ENCODE results near the gene PANK1. TPM values are rescaled to one million over a fixed set of nuclear protein-coding genes. Genes with fewer than 3 reads are reported as not detected.
A peak's percentile ranks its signal among the peaks of the same experiment; 100 is the strongest.

The PANK1 gene
- total RNA-seq, 1 donor from 2014 or later, result 16.9 TPM

DNA sequence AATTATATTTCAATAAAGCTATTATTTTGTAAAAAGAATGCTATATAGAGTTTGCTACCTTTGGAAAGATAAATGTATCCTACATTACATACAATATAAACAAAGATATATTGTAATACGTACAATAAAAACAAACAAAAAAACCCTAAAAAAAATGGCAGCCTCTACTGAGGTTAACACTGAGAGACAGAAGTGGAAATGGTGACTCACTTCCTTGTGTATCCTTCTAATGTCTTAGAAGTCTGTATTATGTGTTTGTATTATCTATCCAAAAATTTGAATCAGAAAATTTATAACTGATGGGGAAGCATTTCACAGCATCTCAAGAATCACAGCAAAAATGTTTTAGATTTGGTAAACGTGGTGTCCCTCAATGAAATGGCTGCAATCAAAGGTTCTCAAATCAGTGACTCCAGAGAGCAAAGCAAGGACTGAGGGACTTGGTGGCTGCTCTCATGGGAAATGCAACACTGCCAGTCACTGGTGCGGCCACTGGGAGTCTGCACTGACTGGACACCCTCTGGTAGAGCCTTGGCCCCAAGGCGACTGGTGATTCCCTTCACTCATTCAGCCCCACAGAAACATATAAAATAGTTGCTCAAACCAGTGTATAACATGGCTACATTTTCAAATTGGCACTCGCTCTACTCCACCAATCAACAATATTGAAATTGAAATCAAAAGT lies 53.8 kb downstream of the PANK1 start:
- DNase-seq (peak; percentile 49), ATAC-seq (ENCODE audit: poor library complexity) (peak; percentile 65)
- intact Hi-C loops (cut with DNase I), result loop anchor here (10.0 kb wide), 1 partner anchor 54 kb away; the partner anchor contains the start of gene PANK1

DNA sequence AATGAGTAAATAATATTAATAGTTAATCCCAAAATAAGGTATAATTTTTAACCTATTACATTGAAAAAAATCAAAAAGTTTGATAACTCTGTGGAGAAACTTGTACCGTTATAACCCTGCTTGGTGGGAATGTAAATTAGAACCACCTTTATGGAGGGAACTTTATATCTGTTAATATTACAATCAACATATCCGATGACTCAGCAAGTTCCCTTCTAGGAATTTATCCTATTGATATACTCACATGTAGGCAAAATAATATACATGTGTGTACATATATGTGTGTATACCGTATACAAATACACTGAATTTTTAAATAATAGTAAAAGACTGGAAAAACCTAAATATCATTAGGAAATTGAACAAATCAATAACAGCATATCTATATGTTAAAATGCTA lies 54.7 kb downstream of the PANK1 start:
- intact Hi-C loops (cut with DNase I), result loop anchor here (10.0 kb wide), 1 partner anchor 54 kb away; the partner anchor contains the start of gene PANK1
- ATAC-seq (ENCODE audit: poor library complexity), result no peak
- no peak for DNase-seq

DNA sequence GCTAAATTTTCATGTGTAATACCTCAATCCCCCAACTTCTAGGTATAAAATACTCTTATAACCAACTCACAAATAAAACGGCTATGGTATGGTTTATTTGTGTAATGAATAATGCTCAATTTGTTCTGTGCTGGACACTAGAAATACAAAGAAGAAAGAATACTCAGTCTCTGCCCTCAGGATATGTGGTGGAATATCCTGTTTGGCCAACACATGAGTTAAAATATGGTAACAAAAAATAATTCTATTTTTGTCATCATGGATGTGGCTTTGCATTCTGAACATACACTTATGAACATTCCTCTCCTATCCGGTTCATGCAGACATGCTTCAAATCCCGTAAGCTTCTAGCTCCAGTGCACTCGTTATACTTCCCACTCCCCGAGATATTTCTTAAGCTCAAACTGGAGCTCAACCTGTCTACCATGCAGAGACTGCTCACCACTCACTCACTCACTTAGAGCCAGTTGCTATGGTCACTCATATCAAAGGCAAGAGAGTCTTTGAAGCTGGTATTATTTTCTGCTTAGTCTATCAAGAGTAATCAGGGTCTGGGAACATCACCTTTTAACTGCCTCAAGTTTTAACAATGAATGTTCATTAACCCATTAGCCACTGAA lies 55.8 kb downstream of the PANK1 start:
- ATAC-seq (ENCODE audit: poor library complexity) (no peak), DNase-seq (no peak)
- intact Hi-C loops (cut with DNase I), result no loop called here

GRCh38 chr10:89588671-89589070 lies 56.4 kb downstream of the PANK1 start:
- DNase-seq (no peak), ATAC-seq (ENCODE audit: poor library complexity) (no peak)
- intact Hi-C loops (cut with DNase I), result no loop called here

DNA sequence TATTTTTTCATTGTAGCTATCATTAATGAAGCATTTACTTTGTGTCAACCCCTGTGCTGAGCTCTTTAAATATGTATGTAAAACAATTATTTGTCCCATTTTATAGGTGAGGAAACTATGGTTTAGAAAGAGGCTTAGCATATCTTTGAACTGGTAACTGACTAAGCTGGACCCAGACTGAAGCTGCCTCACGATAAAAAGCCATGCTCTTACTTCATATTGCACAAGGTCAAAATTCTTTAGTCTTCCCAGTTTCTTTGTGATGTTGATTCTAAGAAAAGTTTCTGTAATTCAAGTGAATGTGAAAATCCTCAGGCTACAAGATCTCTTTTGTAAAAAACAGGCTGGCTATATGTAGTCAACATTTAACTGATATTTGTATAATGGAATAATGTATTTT lies 63.0 kb downstream of the PANK1 start:
- DNase-seq, result no peak
- no peak for ATAC-seq (ENCODE audit: poor library complexity)
- intact Hi-C loops (cut with DNase I), result no loop called here

GRCh38 chr10:89580243-89580642 lies 64.8 kb downstream of the PANK1 start:
- intact Hi-C loops (cut with DNase I), result no loop called here
- ATAC-seq (ENCODE audit: poor library complexity), result no peak
- DNase-seq, result no peak

DNA sequence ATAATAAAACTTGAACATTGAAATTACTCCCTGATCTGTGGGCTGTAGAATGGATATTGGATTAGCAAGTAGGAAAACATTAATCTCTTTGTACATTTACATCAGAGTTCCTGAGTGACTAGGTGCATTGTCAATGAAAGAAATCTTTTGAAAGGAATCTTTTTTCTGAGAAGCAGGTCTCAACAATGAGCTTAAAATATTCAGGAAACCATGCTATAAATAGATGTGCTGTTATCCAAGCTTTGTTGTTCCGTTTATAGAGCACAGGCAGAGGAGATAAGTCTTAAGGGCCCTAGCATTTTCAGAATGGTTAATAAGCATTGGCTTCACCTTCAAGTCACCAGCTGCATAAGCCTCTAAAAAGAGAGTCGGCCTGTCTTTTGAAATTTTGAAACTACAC lies 68.3 kb downstream of the PANK1 start:
- ATAC-seq (ENCODE audit: poor library complexity) (no peak), DNase-seq (no peak)
- intact Hi-C loops (cut with DNase I), result no loop called here

- DNase-seq, result no peak
- intact Hi-C loops (cut with DNase I), result no loop called here
- ATAC-seq (ENCODE audit: poor library complexity), result no peak
Observed at GRCh38 chr10:89576022-89576421, 69.0 kb downstream of the PANK1 start.

DNA sequence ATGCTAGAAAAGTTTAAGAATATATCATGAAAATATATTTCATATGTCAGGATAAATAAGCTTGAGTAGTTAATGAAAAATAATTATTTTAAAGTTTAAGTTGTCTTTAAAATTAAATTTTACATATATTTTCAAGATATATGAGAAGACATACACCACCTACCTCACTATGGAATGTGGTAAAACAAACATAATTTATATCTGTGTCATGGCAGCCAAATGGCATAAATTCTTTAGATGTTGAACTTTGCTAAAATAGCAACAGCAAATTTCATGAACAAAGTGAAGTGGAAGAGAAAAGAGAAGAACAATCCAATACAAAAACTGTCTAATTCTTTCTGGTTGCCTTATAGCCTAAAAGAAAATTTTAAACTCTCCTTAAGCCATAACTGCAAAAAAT lies 70.0 kb downstream of the PANK1 start:
- ATAC-seq (ENCODE audit: poor library complexity) (no peak), DNase-seq (no peak)
- intact Hi-C loops (cut with DNase I), result no loop called here

- DNase-seq (no peak), ATAC-seq (ENCODE audit: poor library complexity) (no peak)
- intact Hi-C loops (cut with DNase I), result no loop called here
Observed at GRCh38 chr10:89574368-89574767, 70.7 kb downstream of the PANK1 start.

- intact Hi-C loops (cut with DNase I), result no loop called here
- DNase-seq (no peak), ATAC-seq (ENCODE audit: poor library complexity) (no peak)
Observed at GRCh38 chr10:89567576-89568245, 77.3 kb downstream of the PANK1 start.

- intact Hi-C loops (cut with DNase I), result no loop called here
- ATAC-seq (ENCODE audit: poor library complexity) (no peak), DNase-seq (no peak)
Observed at GRCh38 chr10:89566992-89567391, 78.0 kb downstream of the PANK1 start.

DNA sequence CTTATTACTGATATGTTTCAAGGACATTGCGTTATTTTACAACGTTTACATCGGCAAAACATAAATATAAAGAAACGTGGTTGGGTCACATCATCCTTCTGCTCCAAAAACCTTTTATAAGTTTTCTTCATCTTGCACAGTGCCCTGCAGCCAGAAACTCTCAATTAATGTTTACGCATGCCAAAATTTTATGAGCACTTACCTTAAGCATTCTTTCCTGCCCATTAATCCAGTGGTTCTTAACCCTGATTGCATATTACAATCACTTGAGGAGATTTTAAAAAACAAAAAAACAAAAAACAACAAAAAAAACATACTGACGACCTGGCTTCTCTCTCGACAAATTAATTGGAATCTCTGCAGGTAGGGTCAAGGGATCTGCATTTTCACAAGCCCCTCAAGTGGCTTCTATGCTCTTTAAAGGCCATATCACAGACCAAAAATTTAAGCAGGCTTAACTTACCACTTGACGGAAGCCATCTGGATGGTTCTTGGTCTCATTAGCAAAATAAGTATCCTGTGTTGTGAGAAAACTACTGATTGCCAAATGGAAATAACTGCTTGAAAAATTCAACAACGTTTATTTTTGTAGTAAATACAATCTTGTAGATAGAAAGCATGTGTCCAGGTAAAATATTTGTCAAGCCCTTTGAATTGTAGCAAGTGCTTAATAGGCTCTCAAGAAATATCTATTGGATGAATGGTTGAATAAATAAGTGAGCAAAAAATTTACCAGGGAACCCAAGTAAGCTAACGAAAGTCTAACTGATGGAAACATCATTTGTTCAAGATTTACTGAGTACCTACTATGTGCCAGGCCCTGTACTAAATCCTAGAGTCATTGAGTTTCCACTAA lies 78.7 kb downstream of the PANK1 start:
- ATAC-seq (ENCODE audit: poor library complexity), result no peak
- intact Hi-C loops (cut with DNase I), result no loop called here
- DNase-seq, result no peak

GRCh38 chr10:89565180-89565579 lies 79.9 kb downstream of the PANK1 start:
- no peak for ATAC-seq (ENCODE audit: poor library complexity)
- intact Hi-C loops (cut with DNase I), result loop anchor here (2.0 kb wide), 1 partner anchor 138 kb away; no protein-coding TSS in a partner anchor
- no peak for DNase-seq

DNA sequence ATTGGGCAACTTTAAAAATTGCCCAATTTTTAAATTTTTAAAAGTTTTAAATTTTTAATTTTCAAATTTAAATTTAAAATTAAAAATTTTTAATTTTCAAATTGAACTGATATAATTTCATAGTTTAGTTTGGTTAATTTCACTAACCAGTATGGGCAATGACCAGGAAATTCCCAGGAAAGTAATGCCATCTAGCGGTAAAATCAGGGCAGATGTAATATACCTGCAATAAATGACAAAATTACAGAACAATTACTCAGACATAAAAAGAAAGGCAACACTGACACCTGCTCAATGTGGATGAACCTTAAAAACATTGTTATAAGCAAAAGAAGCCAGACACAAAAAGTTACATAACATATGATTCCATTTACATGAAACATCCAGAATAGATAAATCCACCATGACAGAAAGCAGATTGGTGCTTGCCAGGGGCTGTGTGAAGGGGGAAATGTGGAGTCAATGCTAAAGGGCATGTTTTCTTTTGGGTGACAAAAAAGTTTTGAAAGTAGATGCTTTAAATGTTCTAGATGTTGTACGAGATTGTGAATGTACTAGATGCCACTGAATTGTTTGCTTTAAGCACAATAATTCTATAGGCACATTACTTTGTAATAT lies 81.1 kb downstream of the PANK1 start:
- intact Hi-C loops (cut with DNase I), result loop anchor here (2.0 kb wide), 1 partner anchor 137 kb away; no protein-coding TSS in a partner anchor

GRCh38 chr10:89563311-89563710 lies 81.7 kb downstream of the PANK1 start:
- DNase-seq (no peak), ATAC-seq (ENCODE audit: poor library complexity) (no peak)
- intact Hi-C loops (cut with DNase I), result no loop called here

More for the DNA sequence above, 81.1 kb downstream of the PANK1 start:
- DNase-seq (no peak), ATAC-seq (ENCODE audit: poor library complexity) (peak; percentile 84)

GRCh38 chr10:89556600-89556999 lies 88.4 kb downstream of the PANK1 start:
- intact Hi-C loops (cut with DNase I), result no loop called here
- no peak for ATAC-seq (ENCODE audit: poor library complexity)

DNA sequence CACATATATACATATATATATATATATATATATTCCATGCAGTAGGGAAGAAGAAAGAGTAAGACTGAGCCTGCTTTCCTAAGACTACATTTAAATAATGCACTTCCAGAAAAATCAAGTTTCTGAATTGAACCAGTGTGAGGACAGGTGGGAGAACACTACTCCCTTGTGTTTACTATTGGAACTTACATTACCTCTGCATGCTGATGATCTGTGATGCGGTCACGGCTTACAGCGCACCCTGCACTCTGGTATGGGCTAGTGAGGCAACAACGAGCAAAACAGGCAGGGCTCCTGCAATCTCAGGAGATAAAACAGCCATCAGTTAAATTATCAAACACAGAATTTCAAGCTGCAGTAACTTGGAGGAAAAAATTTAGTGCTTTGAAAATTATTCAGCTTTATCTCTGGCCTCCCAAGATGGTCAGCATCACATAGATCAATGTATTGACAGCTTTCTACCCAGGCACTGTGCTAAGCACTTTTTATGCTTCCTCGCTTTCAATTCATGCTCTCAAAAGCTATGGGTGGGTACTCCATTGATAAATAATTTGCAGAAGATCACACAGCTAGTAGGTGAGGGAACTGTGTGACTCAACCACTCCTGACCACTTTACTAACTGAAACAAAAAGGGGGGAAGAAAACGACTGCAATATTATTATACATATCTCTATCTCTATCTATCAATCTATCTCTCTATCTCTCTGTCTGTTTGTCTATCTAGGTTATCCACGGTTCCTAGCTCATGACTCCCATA lies 89.2 kb downstream of the PANK1 start:
- DNase-seq, result no peak
- intact Hi-C loops (cut with DNase I), result no loop called here
- ATAC-seq (ENCODE audit: poor library complexity), result peak; percentile 65

More at GRCh38 chr10:89556600-89556999, 88.4 kb downstream of the PANK1 start:
- no peak for DNase-seq

Data from Right ventricle myocardium superior (tissue), 1 donor.